Spleen (tissue), 7 donors: ENCODE results near the gene PCCA.

ENCODE experiments used
- POLR2A ChIP-seq, 3 donors: fragments of 450-650 bp; IDR thresholded peaks; one replicate each; pipeline ENCODE4 v1.5.1; 2017; ENCODE audit warnings: antibody characterized with exemption in 3 of 3, mild to moderate bottlenecking in 1 of 3
- TF ChIP-seq, protein P1 (sequence below), 11 experiments: fragments of 200-600 bp in 7 of 11; fragments of 450-650 bp in 4 of 11; sonication (generic) in 4 of 11; IDR thresholded peaks in 8 of 11; conservative IDR thresholded peaks in 3 of 11; 1 replicate in 7 of 11; 2 replicates in 4 of 11; pipeline versions ENCODE4 v1.4.0 to v1.8.0; 2016 to 2021; ENCODE audit warnings: antibody characterized with exemption in 11 of 11, inconsistent platforms in 4 of 11, mild to moderate bottlenecking in 1 of 11
- donor health status: DM: no; HTN: no; CAD: no; lungs with moderate emphysema.
- donor health status: DM: no; HTN: no; CAD: no.
- donor health status: DM: no; HTN: no; CAD: no.

DNA sequence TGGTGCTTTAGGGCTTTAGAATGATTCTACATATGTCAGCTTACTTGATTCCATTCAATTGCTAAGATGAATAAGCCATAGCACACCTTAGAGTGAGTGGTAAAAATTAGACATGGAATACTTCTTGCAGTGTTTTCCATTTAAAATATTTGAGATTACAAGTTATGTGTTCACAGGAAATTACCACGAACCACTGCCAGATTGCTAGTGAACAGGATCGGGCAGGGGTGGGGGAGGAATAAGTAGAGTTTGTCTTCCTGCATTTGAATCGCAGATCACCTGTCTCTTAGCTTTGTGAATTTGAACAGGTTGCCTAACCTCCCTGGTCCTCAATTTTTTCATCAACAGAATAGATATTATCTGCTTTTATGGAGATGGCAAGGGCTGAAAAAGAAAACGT is 375.1 kb downstream of the PCCA start:
- TF ChIP-seq, protein P1, sequence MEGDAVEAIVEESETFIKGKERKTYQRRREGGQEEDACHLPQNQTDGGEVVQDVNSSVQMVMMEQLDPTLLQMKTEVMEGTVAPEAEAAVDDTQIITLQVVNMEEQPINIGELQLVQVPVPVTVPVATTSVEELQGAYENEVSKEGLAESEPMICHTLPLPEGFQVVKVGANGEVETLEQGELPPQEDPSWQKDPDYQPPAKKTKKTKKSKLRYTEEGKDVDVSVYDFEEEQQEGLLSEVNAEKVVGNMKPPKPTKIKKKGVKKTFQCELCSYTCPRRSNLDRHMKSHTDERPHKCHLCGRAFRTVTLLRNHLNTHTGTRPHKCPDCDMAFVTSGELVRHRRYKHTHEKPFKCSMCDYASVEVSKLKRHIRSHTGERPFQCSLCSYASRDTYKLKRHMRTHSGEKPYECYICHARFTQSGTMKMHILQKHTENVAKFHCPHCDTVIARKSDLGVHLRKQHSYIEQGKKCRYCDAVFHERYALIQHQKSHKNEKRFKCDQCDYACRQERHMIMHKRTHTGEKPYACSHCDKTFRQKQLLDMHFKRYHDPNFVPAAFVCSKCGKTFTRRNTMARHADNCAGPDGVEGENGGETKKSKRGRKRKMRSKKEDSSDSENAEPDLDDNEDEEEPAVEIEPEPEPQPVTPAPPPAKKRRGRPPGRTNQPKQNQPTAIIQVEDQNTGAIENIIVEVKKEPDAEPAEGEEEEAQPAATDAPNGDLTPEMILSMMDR (IDR thresholded peaks at IDR 0.05 in 8 of 11, conservative IDR thresholded peaks at IDR 0.05 in 3 of 11) = no peak
- no peak for TF ChIP-seq POLR2A (IDR thresholded peaks at IDR 0.05)
